ENCODE data around the gene ID1. TPM values are rescaled to one million over a fixed set of nuclear protein-coding genes. Genes with fewer than 3 reads are reported as not detected.
A peak's percentile ranks its signal among the peaks of the same experiment; 100 is the strongest.

Gene ID1
- total and polyA plus RNA-seq, 2 of the 13 experiments (the other 11 are each of a cell fraction or from before 2014, with no cell fraction given), result 320 to 419 TPM

DNA sequence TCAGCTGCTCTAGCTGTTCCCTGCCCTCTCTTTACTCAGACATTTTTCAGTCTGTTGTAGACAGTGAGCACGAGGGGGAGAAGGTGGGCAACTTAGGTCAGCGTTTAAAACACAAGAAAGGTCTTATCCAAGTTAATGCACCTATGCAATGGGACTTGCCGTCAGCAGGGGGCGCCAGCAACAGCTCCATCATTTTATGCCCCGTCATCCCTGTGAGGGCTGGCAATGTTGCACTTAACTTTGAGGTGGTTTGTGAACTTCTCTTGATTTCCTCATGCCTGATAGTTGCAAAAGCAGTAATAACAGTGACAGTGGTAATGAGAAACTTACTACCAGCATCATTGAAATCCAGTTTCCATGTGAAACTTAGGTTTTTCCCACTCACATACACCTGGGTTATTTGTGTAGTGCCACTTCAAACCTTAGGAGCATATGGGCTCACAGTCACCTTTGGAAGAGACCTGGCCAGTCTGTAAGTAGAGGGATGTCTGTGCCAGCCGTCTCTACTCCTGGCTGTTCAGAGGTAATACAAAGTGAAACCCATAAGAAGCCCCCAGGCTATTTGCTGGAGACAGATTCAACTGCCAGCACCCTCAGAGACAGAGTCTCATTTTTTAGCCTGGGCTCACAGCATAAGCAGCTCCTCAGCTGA, 44.9 kb upstream of the ID1 start (continued):
- TF ChIP-seq, protein P1, sequence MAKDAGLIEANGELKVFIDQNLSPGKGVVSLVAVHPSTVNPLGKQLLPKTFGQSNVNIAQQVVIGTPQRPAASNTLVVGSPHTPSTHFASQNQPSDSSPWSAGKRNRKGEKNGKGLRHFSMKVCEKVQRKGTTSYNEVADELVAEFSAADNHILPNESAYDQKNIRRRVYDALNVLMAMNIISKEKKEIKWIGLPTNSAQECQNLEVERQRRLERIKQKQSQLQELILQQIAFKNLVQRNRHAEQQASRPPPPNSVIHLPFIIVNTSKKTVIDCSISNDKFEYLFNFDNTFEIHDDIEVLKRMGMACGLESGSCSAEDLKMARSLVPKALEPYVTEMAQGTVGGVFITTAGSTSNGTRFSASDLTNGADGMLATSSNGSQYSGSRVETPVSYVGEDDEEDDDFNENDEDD (CRISPR knock-in tag; IDR thresholded peaks at IDR 0.05; ENCODE audit: borderline replicate concordance), result no peak; the same call in 1 of the 2 replicates
- TF ChIP-seq TCF7 (IDR thresholded peaks at IDR 0.05; ENCODE audit: low read depth) (no peak), ZNF160 (CRISPR knock-in tag; IDR thresholded peaks at IDR 0.05) (peak; percentile 26; the same call in 1 of the 2 replicates), ZNF775 (CRISPR knock-in tag; IDR thresholded peaks at IDR 0.05; ENCODE audit: borderline replicate concordance) (no peak), TARDBP (CRISPR knock-in tag; IDR thresholded peaks at IDR 0.05) (peak; percentile 58; the same call in 1 of the 2 replicates), CBX2 (IDR thresholded peaks at IDR 0.05; ENCODE audit: low read depth, low read length) (no peak), CBX2 (CRISPR knock-in tag; IDR thresholded peaks at IDR 0.05; ENCODE audit: low read depth) (no peak), KDM5B (CRISPR knock-in tag; IDR thresholded peaks at IDR 0.05; ENCODE audit: borderline replicate concordance) (no peak), MIXL1 (CRISPR knock-in tag; IDR thresholded peaks at IDR 0.05) (no peak), MTF2 (CRISPR knock-in tag; IDR thresholded peaks at IDR 0.05; ENCODE audit: borderline replicate concordance) (peak; percentile 84), ISL2 (CRISPR knock-in tag; IDR thresholded peaks at IDR 0.05) (0 out of 2 replicates have a peak, but pooled peaks have one; percentile 28), KDM1A (CRISPR knock-in tag; IDR thresholded peaks at IDR 0.05) (peak; percentile 79; the same call in 1 of the 2 replicates), SNAPC2 (CRISPR knock-in tag; IDR thresholded peaks at IDR 0.05) (no peak), SP2 (CRISPR knock-in tag; IDR thresholded peaks at IDR 0.05) (no peak), ZNF891 (CRISPR knock-in tag; IDR thresholded peaks at IDR 0.05) (no peak), ZKSCAN5 (CRISPR knock-in tag; IDR thresholded peaks at IDR 0.05) (no peak), RFXAP (CRISPR knock-in tag; IDR thresholded peaks at IDR 0.05; ENCODE audit: borderline replicate concordance) (peak; percentile 46; the same call in 1 of the 2 replicates), ZNF432 (CRISPR knock-in tag; IDR thresholded peaks at IDR 0.05; ENCODE audit: borderline replicate concordance) (no peak), ZNF780A (CRISPR knock-in tag; IDR thresholded peaks at IDR 0.05) (no peak)
- TF ChIP-seq, protein P2, sequence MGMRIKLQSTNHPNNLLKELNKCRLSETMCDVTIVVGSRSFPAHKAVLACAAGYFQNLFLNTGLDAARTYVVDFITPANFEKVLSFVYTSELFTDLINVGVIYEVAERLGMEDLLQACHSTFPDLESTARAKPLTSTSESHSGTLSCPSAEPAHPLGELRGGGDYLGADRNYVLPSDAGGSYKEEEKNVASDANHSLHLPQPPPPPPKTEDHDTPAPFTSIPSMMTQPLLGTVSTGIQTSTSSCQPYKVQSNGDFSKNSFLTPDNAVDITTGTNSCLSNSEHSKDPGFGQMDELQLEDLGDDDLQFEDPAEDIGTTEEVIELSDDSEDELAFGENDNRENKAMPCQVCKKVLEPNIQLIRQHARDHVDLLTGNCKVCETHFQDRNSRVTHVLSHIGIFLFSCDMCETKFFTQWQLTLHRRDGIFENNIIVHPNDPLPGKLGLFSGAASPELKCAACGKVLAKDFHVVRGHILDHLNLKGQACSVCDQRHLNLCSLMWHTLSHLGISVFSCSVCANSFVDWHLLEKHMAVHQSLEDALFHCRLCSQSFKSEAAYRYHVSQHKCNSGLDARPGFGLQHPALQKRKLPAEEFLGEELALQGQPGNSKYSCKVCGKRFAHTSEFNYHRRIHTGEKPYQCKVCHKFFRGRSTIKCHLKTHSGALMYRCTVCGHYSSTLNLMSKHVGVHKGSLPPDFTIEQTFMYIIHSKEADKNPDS (CRISPR knock-in tag; IDR thresholded peaks at IDR 0.05), result 0 out of 2 replicates have a peak, but pooled peaks have one; percentile 43
- TF ChIP-seq, protein P3, sequence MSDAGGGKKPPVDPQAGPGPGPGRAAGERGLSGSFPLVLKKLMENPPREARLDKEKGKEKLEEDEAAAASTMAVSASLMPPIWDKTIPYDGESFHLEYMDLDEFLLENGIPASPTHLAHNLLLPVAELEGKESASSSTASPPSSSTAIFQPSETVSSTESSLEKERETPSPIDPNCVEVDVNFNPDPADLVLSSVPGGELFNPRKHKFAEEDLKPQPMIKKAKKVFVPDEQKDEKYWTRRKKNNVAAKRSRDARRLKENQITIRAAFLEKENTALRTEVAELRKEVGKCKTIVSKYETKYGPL (CRISPR knock-in tag; IDR thresholded peaks at IDR 0.05), result no peak
- TF ChIP-seq, protein P4, sequence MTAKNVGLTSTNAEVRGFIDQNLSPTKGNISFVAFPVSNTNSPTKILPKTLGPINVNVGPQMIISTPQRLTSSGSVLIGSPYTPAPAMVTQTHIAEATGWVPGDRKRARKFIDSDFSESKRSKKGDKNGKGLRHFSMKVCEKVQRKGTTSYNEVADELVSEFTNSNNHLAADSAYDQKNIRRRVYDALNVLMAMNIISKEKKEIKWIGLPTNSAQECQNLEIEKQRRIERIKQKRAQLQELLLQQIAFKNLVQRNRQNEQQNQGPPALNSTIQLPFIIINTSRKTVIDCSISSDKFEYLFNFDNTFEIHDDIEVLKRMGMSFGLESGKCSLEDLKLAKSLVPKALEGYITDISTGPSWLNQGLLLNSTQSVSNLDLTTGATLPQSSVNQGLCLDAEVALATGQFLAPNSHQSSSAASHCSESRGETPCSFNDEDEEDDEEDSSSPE (CRISPR knock-in tag; IDR thresholded peaks at IDR 0.05), result no peak
- TF ChIP-seq, protein P5, sequence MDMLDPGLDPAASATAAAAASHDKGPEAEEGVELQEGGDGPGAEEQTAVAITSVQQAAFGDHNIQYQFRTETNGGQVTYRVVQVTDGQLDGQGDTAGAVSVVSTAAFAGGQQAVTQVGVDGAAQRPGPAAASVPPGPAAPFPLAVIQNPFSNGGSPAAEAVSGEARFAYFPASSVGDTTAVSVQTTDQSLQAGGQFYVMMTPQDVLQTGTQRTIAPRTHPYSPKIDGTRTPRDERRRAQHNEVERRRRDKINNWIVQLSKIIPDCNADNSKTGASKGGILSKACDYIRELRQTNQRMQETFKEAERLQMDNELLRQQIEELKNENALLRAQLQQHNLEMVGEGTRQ (IDR thresholded peaks at IDR 0.05; ENCODE audit: low read depth, low read length), result peak; percentile 18; the same call in 1 of the 2 replicates
- TF ChIP-seq, protein P5 (CRISPR knock-in tag; IDR thresholded peaks at IDR 0.05; ENCODE audit: borderline replicate concordance), result no peak

All from HepG2 (cell line).